Central memory CD4-positive, alpha-beta T cell (primary cell): ENCODE measurements around the gene TMPRSS13.
"Not testable (repeated sequence)": the region's sequence is repeated elsewhere in the genome, so short reads cannot be mapped to it uniquely, and the experiment has no call there.

Source experiments
- DNase-seq: peaks from one replicate; pipeline ENCODE4 v3.0.0; 2022

TMPRSS13 gene

GRCh38 chr11:117950301-117950700 is 21.1 kb upstream of the TMPRSS13 start:
- peak; percentile 80 for DNase-seq

- DNase-seq: no peak
Measured at GRCh38 chr11:117949062-117949461, 19.9 kb upstream of the TMPRSS13 start.

- not testable (repeated sequence) for DNase-seq
Measured at GRCh38 chr11:117948466-117948865, 19.3 kb upstream of the TMPRSS13 start.

- DNase-seq: not testable (repeated sequence)
Measured at GRCh38 chr11:117947751-117948150, 18.5 kb upstream of the TMPRSS13 start.

- peak; percentile 67 for DNase-seq
Measured at GRCh38 chr11:117946842-117947526, 17.8 kb upstream of the TMPRSS13 start.

GRCh38 chr11:117946156-117946841 is 17.1 kb upstream of the TMPRSS13 start:
- no peak for DNase-seq

- no peak for DNase-seq
Measured at GRCh38 chr11:117945047-117945810, 16.0 kb upstream of the TMPRSS13 start.

GRCh38 chr11:117944554-117944953 is 15.4 kb upstream of the TMPRSS13 start:
- DNase-seq: no peak

GRCh38 chr11:117941976-117942654 is 12.9 kb upstream of the TMPRSS13 start:
- DNase-seq: no peak

GRCh38 chr11:117941163-117941707 is 12.0 kb upstream of the TMPRSS13 start:
- DNase-seq: no peak

GRCh38 chr11:117940736-117941135 is 11.5 kb upstream of the TMPRSS13 start:
- no peak for DNase-seq

GRCh38 chr11:117936973-117937372 is 7.8 kb upstream of the TMPRSS13 start:
- DNase-seq: no peak

GRCh38 chr11:117934526-117935307 is 5.5 kb upstream of the TMPRSS13 start:
- DNase-seq: no peak

GRCh38 chr11:117933930-117934329 is 4.7 kb upstream of the TMPRSS13 start:
- no peak for DNase-seq

- DNase-seq: no peak
Measured at GRCh38 chr11:117933475-117933874, 4.3 kb upstream of the TMPRSS13 start.

- no peak for DNase-seq
Measured at GRCh38 chr11:117932947-117933346, 3.7 kb upstream of the TMPRSS13 start.

- DNase-seq: no peak
Measured at GRCh38 chr11:117932426-117932825, 3.2 kb upstream of the TMPRSS13 start.

- no peak for DNase-seq
Measured at GRCh38 chr11:117931971-117932370, 2.8 kb upstream of the TMPRSS13 start.

- DNase-seq: no peak
Measured at GRCh38 chr11:117931331-117931950, 2.2 kb upstream of the TMPRSS13 start.

- peak; percentile 22 for DNase-seq
Measured at GRCh38 chr11:117930668-117931330, 1.6 kb upstream of the TMPRSS13 start.
